HG02763 (cell line): ENCODE results near the gene TAS2R1.
"Not testable (repeated sequence)": the region's sequence is repeated elsewhere in the genome, so short reads cannot be mapped to it uniquely, and the experiment has no call there.

Experiments used
- ATAC-seq: cut with Tn5 transposase; IDR thresholded peaks from one replicate; pipeline ENCODE4 v1.9.1; 2021; ENCODE audit warnings: mild to moderate bottlenecking, moderate library complexity; ENCODE audit not compliant: unreplicated experiment

The TAS2R1 gene

DNA sequence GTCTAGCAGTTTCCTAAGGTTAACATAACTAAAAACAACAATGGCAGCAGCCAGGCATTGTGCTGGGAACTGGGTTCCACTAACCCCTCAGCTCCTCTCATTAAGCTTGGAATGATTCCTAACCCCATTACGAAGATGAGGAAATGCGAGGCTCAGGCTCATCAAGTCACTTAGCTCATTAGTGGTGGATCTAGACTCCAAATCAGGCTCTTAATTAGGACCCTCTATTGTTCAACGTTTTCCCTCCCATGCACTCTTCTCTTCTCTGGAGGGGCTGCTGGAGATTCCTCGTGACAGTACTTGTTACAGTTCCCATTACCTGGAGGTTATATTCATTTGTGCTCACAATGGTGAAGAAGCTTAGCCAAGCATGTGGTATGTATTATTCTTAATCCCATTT lies 6.5 kb downstream of the TAS2R1 start:
- no peak for ATAC-seq

DNA sequence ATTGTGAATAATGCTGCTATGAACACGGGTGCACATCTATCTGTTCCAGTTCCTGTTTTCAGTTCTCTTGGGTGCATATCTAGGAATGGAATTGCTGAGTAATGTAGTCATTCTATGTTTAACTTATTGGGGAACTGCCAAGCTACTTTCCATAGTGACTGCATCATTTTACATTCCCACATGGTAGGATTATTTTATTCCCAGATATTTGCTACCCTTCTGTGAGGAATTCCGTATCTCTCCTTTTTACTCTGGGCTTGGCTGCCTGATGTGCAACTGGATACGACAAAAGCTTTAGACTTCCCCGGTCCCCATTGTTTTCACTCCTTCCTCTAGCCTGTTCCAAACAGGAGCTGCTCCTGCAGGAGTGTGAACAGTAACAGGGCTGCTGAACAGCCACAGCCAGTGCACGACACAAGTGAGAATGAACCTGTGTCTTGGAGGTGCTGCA lies 7.2 kb downstream of the TAS2R1 start:
- no peak for ATAC-seq

DNA sequence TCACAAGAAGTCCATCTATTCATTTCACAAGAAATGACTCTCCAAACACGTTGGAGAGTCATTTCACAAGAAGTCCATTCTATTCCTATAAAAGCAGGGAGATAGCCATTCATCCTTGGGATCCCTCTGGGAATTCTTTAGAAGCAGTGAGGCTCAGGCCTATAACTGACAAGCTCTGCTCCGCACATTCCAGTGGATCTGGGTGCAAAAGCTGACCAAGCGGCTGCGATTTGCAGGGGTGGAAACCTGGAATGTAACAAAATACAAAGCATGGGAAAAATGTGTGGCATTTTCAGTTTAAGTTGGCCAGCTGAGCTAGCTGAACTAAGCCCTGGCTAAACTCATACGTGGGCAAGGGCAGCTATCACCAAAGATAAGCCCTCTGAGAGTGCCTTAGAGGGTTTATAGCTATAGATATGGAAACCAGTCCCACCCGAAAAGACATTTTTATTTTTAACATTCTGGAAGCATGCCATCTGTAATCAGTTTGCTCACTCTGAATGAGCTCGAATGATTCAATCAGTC lies 8.7 kb downstream of the TAS2R1 start:
- ATAC-seq: no peak

DNA sequence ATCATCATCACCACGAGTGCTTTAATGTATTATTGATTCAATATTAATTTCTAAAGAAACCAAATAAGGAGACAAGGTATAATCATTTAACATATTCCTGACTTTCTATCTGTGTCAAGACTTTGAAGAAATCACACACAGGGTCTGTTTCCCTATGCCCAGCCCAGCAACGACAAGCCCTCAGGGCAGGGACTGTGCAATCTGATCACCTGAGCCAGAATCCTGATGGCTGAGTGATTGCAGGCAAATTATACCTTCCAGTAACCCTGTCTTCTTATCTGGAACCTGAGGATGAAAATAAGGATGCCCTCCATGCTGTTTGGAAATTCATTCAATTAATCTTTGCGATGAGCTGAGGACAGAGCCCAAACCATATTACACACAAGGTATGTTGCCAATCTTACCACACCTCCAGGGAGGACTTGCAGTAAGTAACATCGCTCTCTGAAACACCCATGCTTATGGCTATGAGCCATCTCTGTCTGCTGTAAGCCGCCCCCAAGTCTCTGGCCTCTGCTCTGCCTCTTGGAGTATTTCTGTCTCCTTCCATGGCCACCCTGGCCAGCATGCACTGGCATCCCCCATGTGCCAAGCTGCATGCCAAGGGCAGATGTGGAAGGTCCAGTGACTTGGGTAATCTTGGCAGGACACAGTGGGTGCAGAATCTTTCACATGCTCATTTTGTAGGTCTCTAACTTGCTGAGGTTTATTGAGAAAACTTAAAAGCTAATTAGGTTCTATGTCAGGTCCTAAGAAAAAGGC lies 10.6 kb downstream of the TAS2R1 start:
- no peak for ATAC-seq

- no peak for ATAC-seq
Measured at GRCh38 chr5:9617739-9618504, 12.2 kb downstream of the TAS2R1 start.

DNA sequence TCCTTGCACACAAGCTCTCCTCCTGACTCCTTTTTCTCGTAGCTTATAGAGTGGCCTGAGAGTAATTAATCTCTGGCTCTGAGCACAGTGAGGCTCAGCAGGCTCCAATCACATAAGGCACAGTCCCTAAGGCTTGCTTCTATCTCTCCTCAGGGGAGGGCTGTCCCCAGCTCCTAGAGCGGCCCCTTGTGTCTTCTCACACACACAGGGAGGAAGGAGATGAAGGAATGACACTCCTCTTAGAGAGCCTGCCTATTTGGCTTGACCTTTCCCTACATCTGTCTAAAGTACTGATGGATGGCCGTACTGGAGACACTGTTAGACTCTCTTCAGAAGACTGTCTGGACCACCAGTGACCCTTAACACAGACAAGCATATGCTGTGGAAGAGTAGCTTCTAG lies 12.9 kb downstream of the TAS2R1 start:
- ATAC-seq: no peak

DNA sequence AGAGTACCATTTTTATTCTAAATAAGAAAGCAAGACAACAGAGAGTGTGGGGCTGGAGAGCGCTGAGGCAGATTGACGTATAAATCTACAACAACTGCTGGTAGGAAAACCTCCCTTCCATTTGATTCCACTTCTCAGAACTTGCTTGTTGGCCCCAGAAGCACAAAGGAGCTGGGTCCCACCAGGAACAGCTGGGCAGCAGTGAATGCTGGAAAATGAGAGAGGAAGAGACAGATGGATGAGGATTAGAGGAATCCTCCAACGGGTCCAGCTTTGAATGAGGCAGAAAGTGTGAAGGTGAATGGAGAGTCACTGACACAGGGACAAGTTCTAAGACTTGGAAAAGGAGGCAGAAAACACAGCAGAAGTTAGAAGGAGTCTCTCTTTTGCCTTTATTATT lies 14.8 kb downstream of the TAS2R1 start:
- no peak for ATAC-seq

- ATAC-seq: no peak
Measured at GRCh38 chr5:9613360-9613759, 16.8 kb downstream of the TAS2R1 start.

DNA sequence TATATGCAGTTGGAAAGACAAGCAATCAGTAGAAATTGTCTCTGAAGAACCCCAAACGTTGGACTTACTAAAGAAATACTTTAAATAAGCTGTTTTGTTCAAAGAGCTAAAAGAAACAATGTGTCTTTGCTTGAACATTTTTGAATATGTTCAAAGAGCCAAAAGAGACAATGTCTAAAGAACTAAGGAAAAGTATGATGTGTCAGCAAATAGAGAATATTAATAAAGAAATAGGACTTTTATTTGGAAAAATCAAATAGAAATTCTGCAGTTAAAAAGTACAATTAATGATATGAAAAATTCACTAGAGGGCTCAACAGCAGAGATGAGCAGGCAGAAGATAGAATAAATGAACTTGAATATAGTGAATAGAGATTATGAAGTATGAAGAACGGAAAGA lies 19.2 kb downstream of the TAS2R1 start:
- no peak for ATAC-seq

DNA sequence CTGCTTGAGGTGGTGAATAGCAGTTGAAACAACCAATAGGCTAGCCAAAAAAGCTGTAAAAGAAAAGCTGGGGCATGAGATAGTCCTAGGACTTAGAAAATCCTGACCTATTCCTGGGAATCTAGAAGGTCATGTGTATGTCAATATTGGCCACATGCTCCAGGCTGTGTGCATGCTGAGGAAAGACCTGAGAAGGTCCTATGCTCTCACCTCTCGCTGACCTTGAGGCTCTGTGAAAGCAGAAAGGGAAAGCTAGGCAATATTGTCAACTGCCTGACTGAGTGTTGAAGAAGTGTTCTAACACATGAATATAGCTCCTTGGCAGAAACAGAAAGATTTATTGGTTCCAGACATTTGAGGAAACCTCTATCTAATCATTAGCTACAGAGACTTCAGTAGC lies 19.8 kb downstream of the TAS2R1 start:
- ATAC-seq: no peak

GRCh38 chr5:9608093-9608492 lies 22.1 kb downstream of the TAS2R1 start:
- no peak for ATAC-seq

GRCh38 chr5:9605041-9605838 lies 24.9 kb downstream of the TAS2R1 start:
- ATAC-seq: no peak

GRCh38 chr5:9604416-9604815 lies 25.7 kb downstream of the TAS2R1 start:
- ATAC-seq: no peak

- ATAC-seq: no peak
Measured at GRCh38 chr5:9601055-9601739, 29.0 kb downstream of the TAS2R1 start.

DNA sequence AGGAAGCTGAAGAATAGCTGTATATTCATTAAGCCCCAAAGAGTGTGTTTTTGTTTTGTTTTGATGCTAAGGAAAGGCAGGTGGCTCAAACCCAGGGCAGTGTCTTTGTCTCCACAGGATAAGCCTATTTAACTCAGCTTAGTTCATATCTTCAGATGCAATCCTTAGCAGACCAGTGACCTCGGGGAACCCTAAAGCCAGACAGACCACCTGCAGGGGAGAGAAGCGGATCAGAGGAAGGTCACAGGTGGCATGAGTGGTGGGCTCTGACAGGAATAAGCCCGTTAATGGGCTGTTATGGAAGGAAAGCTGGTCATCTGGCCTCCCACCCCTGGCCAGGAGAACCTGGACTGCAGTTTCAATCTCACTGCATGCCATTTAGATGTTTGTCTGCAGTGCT lies 30.8 kb downstream of the TAS2R1 start:
- no peak for ATAC-seq

GRCh38 chr5:9598329-9598728 lies 31.8 kb downstream of the TAS2R1 start:
- ATAC-seq: not testable (repeated sequence)

DNA sequence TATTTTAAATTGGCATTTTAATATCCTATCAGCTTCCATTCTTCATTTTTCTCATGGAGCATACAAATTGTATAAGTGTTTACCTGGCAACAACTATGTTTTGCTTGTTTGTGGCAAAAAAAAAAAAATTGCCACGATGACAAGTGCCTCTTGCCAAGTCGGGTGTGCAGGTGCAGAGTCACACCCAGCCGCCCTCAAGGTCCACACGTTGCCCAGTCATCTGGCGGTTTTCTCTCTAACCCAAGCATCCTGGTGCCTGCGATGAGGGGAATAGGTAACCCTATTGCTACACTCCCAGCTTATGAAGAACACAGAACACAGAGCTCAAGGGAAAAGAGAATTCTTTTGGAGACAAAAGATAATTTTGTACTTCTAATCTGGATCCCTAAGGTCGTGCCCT lies 32.8 kb downstream of the TAS2R1 start:
- ATAC-seq: not testable (repeated sequence)

GRCh38 chr5:9596824-9597223 lies 33.3 kb downstream of the TAS2R1 start:
- ATAC-seq: no peak

DNA sequence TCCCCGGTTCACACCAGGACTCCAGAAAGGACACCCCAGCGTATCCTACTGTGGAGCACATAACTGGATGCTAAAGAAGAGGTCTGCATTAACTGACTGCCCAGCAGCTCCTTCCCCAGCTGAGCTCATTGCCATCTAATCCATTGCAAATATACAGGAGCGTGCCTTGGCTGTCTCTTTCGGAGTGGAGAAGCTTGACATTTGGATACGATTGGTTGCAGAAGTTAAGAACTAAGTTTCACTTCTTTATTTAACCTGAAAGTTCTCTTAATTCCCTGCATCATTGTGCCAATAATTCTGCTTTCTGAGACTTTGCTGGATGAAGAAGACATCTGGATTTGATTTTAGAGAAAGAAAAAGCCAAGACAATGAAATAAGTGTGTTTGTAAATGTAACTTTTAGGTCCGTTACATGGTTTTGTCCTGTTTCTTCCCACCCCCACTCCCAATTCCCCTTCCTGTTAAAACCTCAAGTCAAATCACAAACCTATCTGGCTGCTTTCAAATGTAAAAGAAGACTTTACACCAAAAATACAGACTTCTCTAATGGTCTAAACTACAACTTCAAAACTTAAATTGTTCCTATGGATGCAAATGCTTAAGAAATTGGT lies 33.9 kb downstream of the TAS2R1 start:
- no peak for ATAC-seq

DNA sequence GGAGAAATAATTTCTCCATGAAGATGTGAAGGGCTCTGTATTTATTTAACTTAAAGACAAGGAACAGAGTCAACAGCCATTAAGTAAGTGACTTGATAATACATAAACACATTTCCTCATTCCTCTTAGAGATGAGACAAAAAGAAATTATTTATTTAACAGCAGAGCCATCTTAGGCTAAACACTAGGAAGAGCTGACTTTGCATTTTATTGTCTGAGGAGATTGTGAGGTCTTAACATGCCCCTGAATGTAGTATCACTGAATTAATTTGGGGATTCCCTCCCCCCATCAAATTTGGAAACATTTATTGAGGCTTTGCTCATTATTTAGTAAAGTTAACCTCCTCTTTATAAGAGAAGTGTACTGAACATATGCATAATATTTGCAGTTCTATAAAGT lies 35.2 kb downstream of the TAS2R1 start:
- no peak for ATAC-seq
